ENCODE measurements around the gene KIF1A.

Gene KIF1A

GRCh38 chr2:240857039-240858008 lies 37.3 kb upstream of the KIF1A start:
- no peaks in the 10 kb centered on the region; the same call in 1 of the 2 replicates for H3K27me3 ChIP-seq (ENCODE audit: insufficient read depth, low read length)
- no peak overlapping the region for H3K9ac ChIP-seq (ENCODE audit: low read depth, low read length)
- 90% methylated on average over 21 of the region's 21 CpGs for WGBS
- H3K36me3 ChIP-seq (ENCODE audit: insufficient read depth, low read length) = no peaks in the 10 kb centered on the region
- H3K4me3 ChIP-seq (ENCODE audit: low read length) = no peak overlapping the region
- H3K4me1 ChIP-seq (ENCODE audit: insufficient read depth, low read length) = no peaks in the 10 kb centered on the region
- no peak overlapping the region for H3K27ac ChIP-seq (ENCODE audit: low read depth, low read length)
- no peaks in the 10 kb centered on the region; the same call in 1 of the 2 replicates for H3K9me3 ChIP-seq (ENCODE audit: insufficient read depth, low read depth, low read length)

GRCh38 chr2:240856151-240856980 lies 36.3 kb upstream of the KIF1A start:
- WGBS = 81% methylated on average over 21 of the region's 21 CpGs
- Histone ChIP-seq H3K27ac (ENCODE audit: low read depth, low read length) (no peak overlapping the region), H3K9ac (ENCODE audit: low read depth, low read length) (no peak overlapping the region), H3K27me3 (ENCODE audit: insufficient read depth, low read length) (no peaks in the 10 kb centered on the region; the same call in 1 of the 2 replicates), H3K36me3 (ENCODE audit: insufficient read depth, low read length) (no peaks in the 10 kb centered on the region), H3K4me1 (ENCODE audit: insufficient read depth, low read length) (peaks cover 3% of the 10 kb centered on the region; the same call in 1 of the 2 replicates), H3K4me3 (ENCODE audit: low read length) (no peak overlapping the region), H3K9me3 (ENCODE audit: insufficient read depth, low read depth, low read length) (no peaks in the 10 kb centered on the region; the same call in 1 of the 2 replicates)

- H3K9ac ChIP-seq (ENCODE audit: low read depth, low read length) = no peak overlapping the region
These were observed 35.7 kb upstream of the KIF1A start for GRCh38 chr2:240855670-240856069.

GRCh38 chr2:240852671-240853314 lies 32.8 kb upstream of the KIF1A start:
- no peaks in the 10 kb centered on the region for H3K27me3 ChIP-seq (ENCODE audit: insufficient read depth, low read length)
- H3K9me3 ChIP-seq (ENCODE audit: insufficient read depth, low read depth, low read length) = no peaks in the 10 kb centered on the region; the same call in 1 of the 2 replicates
- peaks cover 4% of the 10 kb centered on the region; the same call in 1 of the 2 replicates for H3K4me1 ChIP-seq (ENCODE audit: insufficient read depth, low read length)
- 95% methylated on average over 15 of the region's 15 CpGs for WGBS
- no peaks in the 10 kb centered on the region for H3K36me3 ChIP-seq (ENCODE audit: insufficient read depth, low read length)
- H3K9ac ChIP-seq (ENCODE audit: low read depth, low read length) = no peak overlapping the region
- H3K4me3 ChIP-seq (ENCODE audit: low read length) = no peak overlapping the region
- no peak overlapping the region for H3K27ac ChIP-seq (ENCODE audit: low read depth, low read length)

More at GRCh38 chr2:240855670-240856069, 35.7 kb upstream of the KIF1A start:
- Histone ChIP-seq H3K4me3 (ENCODE audit: low read length) (no peak overlapping the region), H3K27me3 (ENCODE audit: insufficient read depth, low read length) (no peaks in the 10 kb centered on the region; the same call in 1 of the 2 replicates), H3K36me3 (ENCODE audit: insufficient read depth, low read length) (no peaks in the 10 kb centered on the region), H3K9me3 (ENCODE audit: insufficient read depth, low read depth, low read length) (no peaks in the 10 kb centered on the region; the same call in 1 of the 2 replicates), H3K27ac (ENCODE audit: low read depth, low read length) (no peak overlapping the region), H3K4me1 (ENCODE audit: insufficient read depth, low read length) (peaks cover 4% of the 10 kb centered on the region; the same call in 1 of the 2 replicates)
- 96% methylated on average over 8 of the region's 8 CpGs for WGBS

- no peaks in the 10 kb centered on the region for H3K36me3 ChIP-seq (ENCODE audit: insufficient read depth, low read length)
- no peaks in the 10 kb centered on the region for H3K27me3 ChIP-seq (ENCODE audit: insufficient read depth, low read length)
- 54% methylated on average over 33 of the region's 33 CpGs for WGBS
- H3K9me3 ChIP-seq (ENCODE audit: insufficient read depth, low read depth, low read length) = peaks cover under 1% of the 10 kb centered on the region; the same call in 1 of the 2 replicates
- H3K4me3 ChIP-seq (ENCODE audit: low read length) = no peak overlapping the region
- H3K9ac ChIP-seq (ENCODE audit: low read depth, low read length) = no peak overlapping the region
- peaks cover 4% of the 10 kb centered on the region; the same call in 1 of the 2 replicates for H3K4me1 ChIP-seq (ENCODE audit: insufficient read depth, low read length)
- no peak overlapping the region for H3K27ac ChIP-seq (ENCODE audit: low read depth, low read length)
These were observed 31.3 kb upstream of the KIF1A start for GRCh38 chr2:240851078-240851991.

GRCh38 chr2:240850756-240851077 lies 30.7 kb upstream of the KIF1A start:
- 84% methylated on average over 11 of the region's 11 CpGs for WGBS
- no peak overlapping the region for H3K9ac ChIP-seq (ENCODE audit: low read depth, low read length)
- no peaks in the 10 kb centered on the region for H3K27me3 ChIP-seq (ENCODE audit: insufficient read depth, low read length)
- peaks cover 4% of the 10 kb centered on the region; the same call in 1 of the 2 replicates for H3K4me1 ChIP-seq (ENCODE audit: insufficient read depth, low read length)
- no peak overlapping the region for H3K27ac ChIP-seq (ENCODE audit: low read depth, low read length)
- peaks cover 6% of the 10 kb centered on the region for H3K9me3 ChIP-seq (ENCODE audit: insufficient read depth, low read depth, low read length)
- no peaks in the 10 kb centered on the region for H3K36me3 ChIP-seq (ENCODE audit: insufficient read depth, low read length)
- no peak overlapping the region for H3K4me3 ChIP-seq (ENCODE audit: low read length)

- Histone ChIP-seq H3K9ac (ENCODE audit: low read depth, low read length) (no peak overlapping the region), H3K4me1 (ENCODE audit: insufficient read depth, low read length) (peaks cover 4% of the 10 kb centered on the region; the same call in 1 of the 2 replicates), H3K9me3 (ENCODE audit: insufficient read depth, low read depth, low read length) (peaks cover 9% of the 10 kb centered on the region), H3K27me3 (ENCODE audit: insufficient read depth, low read length) (no peaks in the 10 kb centered on the region), H3K27ac (ENCODE audit: low read depth, low read length) (no peak overlapping the region), H3K36me3 (ENCODE audit: insufficient read depth, low read length) (no peaks in the 10 kb centered on the region), H3K4me3 (ENCODE audit: low read length) (no peak overlapping the region)
- 93% methylated on average over 11 of the region's 11 CpGs for WGBS
These were observed 30.0 kb upstream of the KIF1A start for GRCh38 chr2:240850026-240850425.

GRCh38 chr2:240848900-240849680 lies 29.1 kb upstream of the KIF1A start:
- H3K9ac ChIP-seq (ENCODE audit: low read depth, low read length) = no peak overlapping the region
- H3K27me3 ChIP-seq (ENCODE audit: insufficient read depth, low read length) = no peaks in the 10 kb centered on the region
- H3K36me3 ChIP-seq (ENCODE audit: insufficient read depth, low read length) = no peaks in the 10 kb centered on the region
- 88% methylated on average over 12 of the region's 12 CpGs for WGBS
- H3K4me3 ChIP-seq (ENCODE audit: low read length) = no peak overlapping the region
- H3K27ac ChIP-seq (ENCODE audit: low read depth, low read length) = no peak overlapping the region
- peaks cover 4% of the 10 kb centered on the region; the same call in 1 of the 2 replicates for H3K4me1 ChIP-seq (ENCODE audit: insufficient read depth, low read length)
- peaks cover 9% of the 10 kb centered on the region for H3K9me3 ChIP-seq (ENCODE audit: insufficient read depth, low read depth, low read length)

GRCh38 chr2:240847817-240848216 lies 27.8 kb upstream of the KIF1A start:
- H3K27ac ChIP-seq (ENCODE audit: low read depth, low read length) = no peak overlapping the region
- H3K4me3 ChIP-seq (ENCODE audit: low read length) = no peak overlapping the region
- WGBS = 97% methylated on average over 13 of the region's 13 CpGs
- H3K4me1 ChIP-seq (ENCODE audit: insufficient read depth, low read length) = peaks cover 12% of the 10 kb centered on the region
- H3K9ac ChIP-seq (ENCODE audit: low read depth, low read length) = no peak overlapping the region
- peaks cover 9% of the 10 kb centered on the region; the same call in 1 of the 2 replicates for H3K9me3 ChIP-seq (ENCODE audit: insufficient read depth, low read depth, low read length)
- no peaks in the 10 kb centered on the region for H3K27me3 ChIP-seq (ENCODE audit: insufficient read depth, low read length)
- H3K36me3 ChIP-seq (ENCODE audit: insufficient read depth, low read length) = no peaks in the 10 kb centered on the region

All from HUES64 (cell line).